Neural cell (in vitro differentiated cells): ENCODE data around the gene OOSP2. TPM values are rescaled to one million over a fixed set of nuclear protein-coding genes. Genes with fewer than 3 reads are reported as not detected.

ENCODE experiments used
- H2AFZ ChIP-seq: fragments of 200-600, 300-800 bp; sonication (generic), shearing (Covaris generic); 2 replicates; pipeline ENCODE4 v1.6.0; 2014; ENCODE audit warnings: low read depth, mild to moderate bottlenecking, antibody characterized with exemption, low read length, moderate library complexity
- H3F3A ChIP-seq: fragments of 200-600 bp; shearing (Covaris generic); 2 replicates; pipeline ENCODE4 v1.6.1; 2016; ENCODE audit warnings: mild to moderate bottlenecking, moderate library complexity, mixed read lengths, antibody characterized with exemption, low read length; ENCODE audit not compliant: insufficient read depth, poor library complexity, severe bottlenecking
- H3K27ac ChIP-seq: fragments of 200-600, 300-800 bp; sonication (generic), shearing (Covaris generic); 2 replicates; pipeline ENCODE4 v1.5.1; 2014; ENCODE audit warnings: mild to moderate bottlenecking, low read length, moderate library complexity
- H3K27me3 ChIP-seq: fragments of 300-800, 200-600 bp; sonication (generic), shearing (Covaris generic); 2 replicates; pipeline ENCODE4 v1.6.0; 2014; ENCODE audit warnings: mild to moderate bottlenecking, low read depth, low read length, moderate library complexity; ENCODE audit not compliant: insufficient read depth
- H3K36me3 ChIP-seq: fragments of 300-800, 200-600 bp; sonication (generic), shearing (Covaris generic); 2 replicates; pipeline ENCODE4 v1.5.1; 2014; ENCODE audit warnings: mild to moderate bottlenecking, antibody characterized with exemption, low read length, moderate library complexity; ENCODE audit not compliant: insufficient read depth
- H3K4me2 ChIP-seq: fragments of 300-800, 200-600 bp; sonication (generic), shearing (Covaris generic); 2 replicates; pipeline ENCODE4 v1.6.0; 2014; ENCODE audit warnings: mild to moderate bottlenecking, low read length
- H3K4me3 ChIP-seq: fragments of 300-800, 200-600 bp; sonication (generic), shearing (Covaris generic); 2 replicates; pipeline ENCODE4 v1.5.1; 2014; ENCODE audit warnings: mild to moderate bottlenecking, low read length, moderate library complexity
- H3K79me2 ChIP-seq: fragments of 200-600 bp; shearing (Covaris generic); replicated peaks from 2 replicates; pipeline ENCODE4 v1.6.0; 2014; ENCODE audit warnings: mild to moderate bottlenecking, low read length, moderate library complexity; ENCODE audit not compliant: insufficient read depth
- H3K9ac ChIP-seq: fragments of 300-800, 200-600 bp; sonication (generic), shearing (Covaris generic); 2 replicates; pipeline ENCODE4 v1.6.1; 2016; ENCODE audit warnings: mild to moderate bottlenecking, low read length, mixed read lengths
- H3K9me2 ChIP-seq: fragments of 200-600 bp; shearing (Covaris generic); 2 replicates; pipeline ENCODE4 v1.6.1; 2016; ENCODE audit warnings: mild to moderate bottlenecking, low read length, mixed read lengths; ENCODE audit not compliant: insufficient read depth
- H3K9me3 ChIP-seq: fragments of 200-600, 300-800 bp; sonication (generic), shearing (Covaris generic); 2 replicates; pipeline ENCODE4 v1.6.1; 2016; ENCODE audit warnings: mild to moderate bottlenecking, mixed run types, low read length, moderate library complexity, mixed read lengths
- H4K20me1 ChIP-seq: fragments of 200-600 bp; shearing (Covaris generic); 2 replicates; pipeline ENCODE4 v1.6.1; 2016; ENCODE audit warnings: mild to moderate bottlenecking, mixed run types; ENCODE audit not compliant: insufficient read depth
- CTCF ChIP-seq: fragments of 450-650 bp; IDR thresholded peaks from 2 replicates; pipeline ENCODE4 v1.5.1; 2014; ENCODE audit warnings: antibody characterized with exemption, mild to moderate bottlenecking, moderate library complexity; ENCODE audit not compliant: poor library complexity, severe bottlenecking
- EP300 ChIP-seq: fragments of 450-650 bp; conservative IDR thresholded peaks from 2 replicates; pipeline ENCODE4 v1.6.1; 2014; ENCODE audit warnings: antibody characterized with exemption, mild to moderate bottlenecking, moderate library complexity; ENCODE audit not compliant: poor library complexity, severe bottlenecking
- EZH2 ChIP-seq: fragments of 200-600, 300-800 bp; shearing (Covaris generic), sonication (generic); IDR thresholded peaks from 2 replicates; pipeline ENCODE4 v1.6.1; 2014; ENCODE audit warnings: antibody characterized with exemption, low read length, borderline replicate concordance, mild to moderate bottlenecking; ENCODE audit not compliant: insufficient read depth, poor library complexity, severe bottlenecking
- MXI1 ChIP-seq: fragments of 450-650 bp; conservative IDR thresholded peaks from 2 replicates; pipeline ENCODE4 v1.6.1; 2014; ENCODE audit warnings: antibody characterized with exemption, mild to moderate bottlenecking; ENCODE audit not compliant: poor library complexity, severe bottlenecking
- POLR2AphosphoS5 ChIP-seq: IDR thresholded peaks from 2 replicates; pipeline ENCODE4 v1.6.1; 2012
- RAD21 ChIP-seq: fragments of 450-650 bp; conservative IDR thresholded peaks from 2 replicates; pipeline ENCODE4 v1.6.1; 2014; ENCODE audit warnings: antibody characterized with exemption, mild to moderate bottlenecking, moderate library complexity
- SMC3 ChIP-seq: fragments of 450-650 bp; conservative IDR thresholded peaks from 2 replicates; pipeline ENCODE4 v1.6.1; 2014; ENCODE audit warnings: antibody characterized with exemption, mild to moderate bottlenecking, moderate library complexity; ENCODE audit not compliant: poor library complexity
- TAF1 ChIP-seq: IDR thresholded peaks from 2 replicates; pipeline ENCODE4 v1.6.1; 2012; ENCODE audit warnings: low read depth
- polyA plus RNA-seq: library from polyadenylated mRNA; depleted of rRNA; stranded (reverse); fragments of >200 nt; gene quantifications from 2 replicates; pipeline ENCODE4 v1.2.3, GENCODE V29; 2014
- TF ChIP-seq, protein P1 (sequence below): IDR thresholded peaks from 2 replicates; pipeline ENCODE4 v1.6.1; 2012; ENCODE audit warnings: borderline replicate concordance

Gene OOSP2
- polyA plus RNA-seq, 1 donor from 2014 or later = not detected

GRCh38 chr11:60084631-60085273 is 44.5 kb downstream of the OOSP2 start:
- Histone ChIP-seq H3K27ac (no peak overlapping the region), H3K79me2 (no peaks in the 10 kb centered on the region), H4K20me1 (no peaks in the 10 kb centered on the region), H3K9me3 (no peaks in the 10 kb centered on the region), H3F3A (no peaks in the 10 kb centered on the region), H3K27me3 (no peaks in the 10 kb centered on the region), H3K4me2 (no peak overlapping the region), H3K4me3 (no peak overlapping the region), H3K9me2 (no peaks in the 10 kb centered on the region), H3K9ac (no peak overlapping the region), H2AFZ (no peak overlapping the region), H3K36me3 (no peaks in the 10 kb centered on the region)
- no peak for TF ChIP-seq TAF1
- no peak for TF ChIP-seq CTCF
- TF ChIP-seq EZH2 = no peak
- no peak for TF ChIP-seq MXI1
- TF ChIP-seq EP300 = no peak
- TF ChIP-seq RAD21 = no peak
- no peak for TF ChIP-seq SMC3
- TF ChIP-seq, protein P1, sequence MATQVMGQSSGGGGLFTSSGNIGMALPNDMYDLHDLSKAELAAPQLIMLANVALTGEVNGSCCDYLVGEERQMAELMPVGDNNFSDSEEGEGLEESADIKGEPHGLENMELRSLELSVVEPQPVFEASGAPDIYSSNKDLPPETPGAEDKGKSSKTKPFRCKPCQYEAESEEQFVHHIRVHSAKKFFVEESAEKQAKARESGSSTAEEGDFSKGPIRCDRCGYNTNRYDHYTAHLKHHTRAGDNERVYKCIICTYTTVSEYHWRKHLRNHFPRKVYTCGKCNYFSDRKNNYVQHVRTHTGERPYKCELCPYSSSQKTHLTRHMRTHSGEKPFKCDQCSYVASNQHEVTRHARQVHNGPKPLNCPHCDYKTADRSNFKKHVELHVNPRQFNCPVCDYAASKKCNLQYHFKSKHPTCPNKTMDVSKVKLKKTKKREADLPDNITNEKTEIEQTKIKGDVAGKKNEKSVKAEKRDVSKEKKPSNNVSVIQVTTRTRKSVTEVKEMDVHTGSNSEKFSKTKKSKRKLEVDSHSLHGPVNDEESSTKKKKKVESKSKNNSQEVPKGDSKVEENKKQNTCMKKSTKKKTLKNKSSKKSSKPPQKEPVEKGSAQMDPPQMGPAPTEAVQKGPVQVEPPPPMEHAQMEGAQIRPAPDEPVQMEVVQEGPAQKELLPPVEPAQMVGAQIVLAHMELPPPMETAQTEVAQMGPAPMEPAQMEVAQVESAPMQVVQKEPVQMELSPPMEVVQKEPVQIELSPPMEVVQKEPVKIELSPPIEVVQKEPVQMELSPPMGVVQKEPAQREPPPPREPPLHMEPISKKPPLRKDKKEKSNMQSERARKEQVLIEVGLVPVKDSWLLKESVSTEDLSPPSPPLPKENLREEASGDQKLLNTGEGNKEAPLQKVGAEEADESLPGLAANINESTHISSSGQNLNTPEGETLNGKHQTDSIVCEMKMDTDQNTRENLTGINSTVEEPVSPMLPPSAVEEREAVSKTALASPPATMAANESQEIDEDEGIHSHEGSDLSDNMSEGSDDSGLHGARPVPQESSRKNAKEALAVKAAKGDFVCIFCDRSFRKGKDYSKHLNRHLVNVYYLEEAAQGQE = no peak
- TF ChIP-seq POLR2AphosphoS5 = no peak

DNA sequence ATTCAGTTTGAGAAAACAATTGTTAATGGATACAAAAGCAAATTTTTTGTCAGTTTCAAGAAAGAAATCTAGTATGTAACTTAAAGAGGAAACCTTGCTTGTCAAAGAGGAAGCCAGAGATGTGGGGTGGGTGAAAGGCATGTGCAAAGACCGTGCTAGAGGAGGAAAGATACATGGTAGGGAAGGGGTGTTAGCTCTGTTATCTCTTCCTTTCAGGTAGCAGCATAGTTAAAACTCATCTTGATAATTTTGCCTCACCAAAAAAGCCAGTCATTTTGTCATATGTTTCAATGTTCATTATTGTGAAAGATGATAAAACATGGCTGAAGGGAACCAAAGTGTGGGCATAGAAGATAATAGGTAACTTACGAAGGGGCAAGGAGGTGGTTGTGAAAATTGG is 45.7 kb downstream of the OOSP2 start:
- Histone ChIP-seq H3K27me3 (no peaks in the 10 kb centered on the region), H3K9ac (no peak overlapping the region), H3K4me3 (no peak overlapping the region), H3K79me2 (no peaks in the 10 kb centered on the region), H3K27ac (no peak overlapping the region), H2AFZ (no peak overlapping the region), H4K20me1 (no peaks in the 10 kb centered on the region), H3K4me2 (no peak overlapping the region), H3K9me3 (no peaks in the 10 kb centered on the region), H3F3A (no peaks in the 10 kb centered on the region), H3K9me2 (no peaks in the 10 kb centered on the region), H3K36me3 (no peaks in the 10 kb centered on the region)
- TF ChIP-seq MXI1 (no peak), RAD21 (no peak), POLR2AphosphoS5 (no peak), TAF1 (no peak), CTCF (no peak), SMC3 (no peak), EP300 (no peak), EZH2 (no peak)
- TF ChIP-seq, protein P1 = no peak
